NCI-H82 (cell line): ENCODE data around the gene NR4A1.

Experiments used
- DNase-seq: peaks from one replicate; lab custom pipeline; 2025; lab: John Stamatoyannopoulos, UW

Gene NR4A1

GRCh38 chr12:52079576-52080402, 28.5 kb downstream of the NR4A1 start, which contains the start of gene SMIM41:
Gene SMIM41, plus strand, starts transcription at chr12:52079704. Its CDS starts 76 bp downstream, at chr12:52079780.
- DNase-seq: no peak

GRCh38 chr12:52080403-52081251, 29.4 kb downstream of the NR4A1 start:
- DNase-seq: no peak

GRCh38 chr12:52081263-52081733, 30.1 kb downstream of the NR4A1 start:
- peak; percentile 37 for DNase-seq

- DNase-seq: no peak
Observed at GRCh38 chr12:52082026-52082668, 30.9 kb downstream of the NR4A1 start.

- no peak for DNase-seq
Observed at GRCh38 chr12:52082669-52082987, 31.4 kb downstream of the NR4A1 start.

- DNase-seq: peak; percentile 83
Observed at GRCh38 chr12:52082988-52083637, 31.9 kb downstream of the NR4A1 start.

GRCh38 chr12:52083638-52083996, 32.4 kb downstream of the NR4A1 start:
- DNase-seq: no peak

GRCh38 chr12:52084491-52085231, 33.4 kb downstream of the NR4A1 start:
- DNase-seq: no peak

GRCh38 chr12:52085682-52086180, 34.5 kb downstream of the NR4A1 start:
- DNase-seq: no peak

GRCh38 chr12:52086366-52086765, 35.1 kb downstream of the NR4A1 start:
- DNase-seq: no peak

- no peak for DNase-seq
Observed at GRCh38 chr12:52086944-52087835, 35.9 kb downstream of the NR4A1 start.

- DNase-seq: peak; percentile 81
Observed at GRCh38 chr12:52087961-52088820, 36.9 kb downstream of the NR4A1 start.

GRCh38 chr12:52089491-52089890, 38.2 kb downstream of the NR4A1 start:
- DNase-seq: no peak

- no peak for DNase-seq
Observed at GRCh38 chr12:52090291-52090690, 39.0 kb downstream of the NR4A1 start.

GRCh38 chr12:52091061-52091460, 39.8 kb downstream of the NR4A1 start:
- no peak for DNase-seq

- no peak for DNase-seq
Observed at GRCh38 chr12:52091869-52092268, 40.6 kb downstream of the NR4A1 start.

GRCh38 chr12:52093346-52093745, 42.1 kb downstream of the NR4A1 start:
- DNase-seq: no peak

- DNase-seq: no peak
Observed at GRCh38 chr12:52096332-52097044, 45.2 kb downstream of the NR4A1 start.
